Activated gamma-delta T cell treated with Interleukin-2 at 50 U/mL for 16 hours (primary cell): ENCODE measurements around the gene FRS2.
"Not testable (repeated sequence)": the region's sequence is repeated elsewhere in the genome, so short reads cannot be mapped to it uniquely, and the experiment has no call there.

Experiments
- DNase-seq: peaks from one replicate; pipeline ENCODE4 v3.0.0-alpha.2; 2020

Gene FRS2

GRCh38 chr12:69595689-69596088, 125.5 kb downstream of the FRS2 start:
- no peak for DNase-seq

- no peak for DNase-seq
Observed at GRCh38 chr12:69598174-69598753, 128.1 kb downstream of the FRS2 start.

- no peak for DNase-seq
Observed at GRCh38 chr12:69600804-69601203, 130.6 kb downstream of the FRS2 start.

- no peak for DNase-seq
Observed at GRCh38 chr12:69601962-69602685, 131.9 kb downstream of the FRS2 start.

GRCh38 chr12:69602954-69603353, 132.8 kb downstream of the FRS2 start:
- DNase-seq, result no peak

GRCh38 chr12:69603556-69603955, 133.4 kb downstream of the FRS2 start:
- not testable (repeated sequence) for DNase-seq

- not testable (repeated sequence) for DNase-seq
Observed at GRCh38 chr12:69604275-69604674, 134.1 kb downstream of the FRS2 start.

GRCh38 chr12:69608114-69608513, 137.9 kb downstream of the FRS2 start:
- DNase-seq, result no peak

GRCh38 chr12:69610126-69610525, 139.9 kb downstream of the FRS2 start:
- no peak for DNase-seq

- no peak for DNase-seq
Observed at GRCh38 chr12:69610729-69611128, 140.5 kb downstream of the FRS2 start, which contains the start of gene LRRC10. TSS of gene LRRC10 (minus strand) at chr12:69610907. CDS start at chr12:69610838, 69 bp downstream.

- DNase-seq, result no peak
Observed at GRCh38 chr12:69613351-69613750, 143.2 kb downstream of the FRS2 start.

GRCh38 chr12:69616025-69616424, 145.8 kb downstream of the FRS2 start:
- DNase-seq, result no peak

GRCh38 chr12:69619050-69619449, 148.9 kb downstream of the FRS2 start:
- no peak for DNase-seq

GRCh38 chr12:69620077-69620476, 149.9 kb downstream of the FRS2 start:
- no peak for DNase-seq

- no peak for DNase-seq
Observed at GRCh38 chr12:69620921-69621320, 150.7 kb downstream of the FRS2 start.

GRCh38 chr12:69621551-69621950, 151.4 kb downstream of the FRS2 start:
- DNase-seq, result no peak

GRCh38 chr12:69623970-69624369, 153.8 kb downstream of the FRS2 start:
- no peak for DNase-seq

GRCh38 chr12:69627501-69627900, 157.3 kb downstream of the FRS2 start:
- no peak for DNase-seq
